HEK293 (cell line): ENCODE measurements around the gene STAG3.

Experiments used
- ATF2 ChIP-seq: fragments of 450-650 bp; formaldehyde crosslinking; IDR thresholded peaks from 2 replicates; pipeline ENCODE4 v1.5.1; 2016; ENCODE audit warnings: missing biosample characterization, missing genetic modification characterization, low read depth
- CTCF ChIP-seq: fragments of 450-650 bp; formaldehyde crosslinking; IDR thresholded peaks from 2 replicates; pipeline ENCODE4 v1.5.1; 2016; ENCODE audit warnings: missing biosample characterization, missing genetic modification characterization
- FEZF1 ChIP-seq: fragments of 450-650 bp; formaldehyde crosslinking; IDR thresholded peaks from 2 replicates; pipeline ENCODE4 v1.5.1; 2016; ENCODE audit warnings: missing biosample characterization, missing genetic modification characterization
- GFI1B ChIP-seq: fragments of 450-650 bp; formaldehyde crosslinking; IDR thresholded peaks from 2 replicates; pipeline ENCODE4 v1.5.1; 2016; ENCODE audit warnings: missing biosample characterization, missing genetic modification characterization
- GLIS1 ChIP-seq: fragments of 450-650 bp; formaldehyde crosslinking; IDR thresholded peaks from 2 replicates; pipeline ENCODE4 v1.5.1; 2016; ENCODE audit warnings: missing biosample characterization, missing genetic modification characterization
- IKZF3 ChIP-seq: fragments of 450-650 bp; IDR thresholded peaks from 2 replicates; pipeline ENCODE4 v1.5.0; 2018; ENCODE audit warnings: missing biosample characterization, mild to moderate bottlenecking, missing genetic modification characterization, moderate library complexity
- KLF1 ChIP-seq: fragments of 450-650 bp; formaldehyde crosslinking; IDR thresholded peaks from 2 replicates; pipeline ENCODE4 v1.5.1; 2016; ENCODE audit warnings: missing biosample characterization, missing genetic modification characterization
- KLF8 ChIP-seq: fragments of 450-650 bp; formaldehyde crosslinking; IDR thresholded peaks from 2 replicates; pipeline ENCODE4 v1.5.1; 2016; ENCODE audit warnings: missing biosample characterization, missing genetic modification characterization
- SALL2 ChIP-seq: fragments of 450-650 bp; formaldehyde crosslinking; IDR thresholded peaks from 2 replicates; pipeline ENCODE4 v1.5.0; 2017; ENCODE audit warnings: missing biosample characterization, mild to moderate bottlenecking, missing genetic modification characterization, borderline replicate concordance
- SCRT2 ChIP-seq: fragments of 450-650 bp; formaldehyde crosslinking; IDR thresholded peaks from 2 replicates; pipeline ENCODE4 v1.5.1; 2016; ENCODE audit warnings: missing biosample characterization, missing genetic modification characterization
- WT1 ChIP-seq: fragments of 450-650 bp; formaldehyde crosslinking; IDR thresholded peaks from 2 replicates; pipeline ENCODE4 v1.5.1; 2016; ENCODE audit warnings: missing biosample characterization, missing genetic modification characterization
- YY1 ChIP-seq: fragments of 450-650 bp; formaldehyde crosslinking; IDR thresholded peaks from 2 replicates; pipeline ENCODE4 v1.5.1; 2018; ENCODE audit warnings: missing biosample characterization, missing genetic modification characterization
- ZFP41 ChIP-seq: fragments of 450-650 bp; formaldehyde crosslinking; IDR thresholded peaks from 2 replicates; pipeline ENCODE4 v1.5.1; 2016; ENCODE audit warnings: missing biosample characterization, missing genetic modification characterization, borderline replicate concordance
- ZNF121 ChIP-seq: fragments of 450-650 bp; formaldehyde crosslinking; IDR thresholded peaks from 2 replicates; pipeline ENCODE4 v1.5.1; 2016; ENCODE audit warnings: missing biosample characterization, missing genetic modification characterization
- ZNF133 ChIP-seq: fragments of 450-650 bp; formaldehyde crosslinking; IDR thresholded peaks from 2 replicates; pipeline ENCODE4 v1.5.1; 2016; ENCODE audit warnings: missing biosample characterization, missing genetic modification characterization
- ZNF140 ChIP-seq: fragments of 450-650 bp; formaldehyde crosslinking; IDR thresholded peaks from 2 replicates; pipeline ENCODE4 v1.5.1; 2016; ENCODE audit warnings: missing biosample characterization, missing genetic modification characterization
- ZNF174 ChIP-seq: fragments of 450-650 bp; formaldehyde crosslinking; IDR thresholded peaks from 2 replicates; pipeline ENCODE4 v1.5.0; 2017; ENCODE audit warnings: missing biosample characterization, mild to moderate bottlenecking, missing genetic modification characterization
- ZNF184 ChIP-seq: fragments of 450-650 bp; IDR thresholded peaks from 2 replicates; pipeline ENCODE4 v1.5.1; 2018; ENCODE audit warnings: missing biosample characterization, mild to moderate bottlenecking, missing genetic modification characterization
- ZNF202 ChIP-seq: fragments of 450-650 bp; formaldehyde crosslinking; IDR thresholded peaks from 2 replicates; pipeline ENCODE4 v1.5.1; 2016; ENCODE audit warnings: missing biosample characterization, missing genetic modification characterization, borderline replicate concordance
- ZNF239 ChIP-seq: fragments of 450-650 bp; formaldehyde crosslinking; IDR thresholded peaks from 2 replicates; pipeline ENCODE4 v1.5.1; 2016; ENCODE audit warnings: missing biosample characterization, missing genetic modification characterization
- ZNF416 ChIP-seq: fragments of 450-650 bp; formaldehyde crosslinking; IDR thresholded peaks from 2 replicates; pipeline ENCODE4 v1.5.1; 2016; ENCODE audit warnings: missing biosample characterization, missing genetic modification characterization
- ZNF549 ChIP-seq: fragments of 450-650 bp; IDR thresholded peaks from 2 replicates; pipeline ENCODE4 v1.5.1; 2018; ENCODE audit warnings: missing biosample characterization, missing genetic modification characterization, mild to moderate bottlenecking, inconsistent platforms, moderate library complexity
- ZNF580 ChIP-seq: fragments of 450-650 bp; formaldehyde crosslinking; IDR thresholded peaks from 2 replicates; pipeline ENCODE4 v1.5.1; 2016; ENCODE audit warnings: missing biosample characterization, missing genetic modification characterization
- ZNF664 ChIP-seq: fragments of 450-650 bp; formaldehyde crosslinking; IDR thresholded peaks from 2 replicates; pipeline ENCODE4 v1.5.1; 2016; ENCODE audit warnings: missing biosample characterization, missing genetic modification characterization
- ZNF830 ChIP-seq: fragments of 450-650 bp; IDR thresholded peaks from 2 replicates; pipeline ENCODE4 v1.5.0; 2018; ENCODE audit warnings: missing biosample characterization, missing genetic modification characterization, low read depth, mild to moderate bottlenecking, moderate library complexity
- TF ChIP-seq, protein P1 (sequence below): fragments of 450-650 bp; formaldehyde crosslinking; IDR thresholded peaks from 2 replicates; pipeline ENCODE4 v1.5.1; 2016; ENCODE audit warnings: missing biosample characterization, missing genetic modification characterization
- TF ChIP-seq, protein P2 (sequence below): IDR thresholded peaks from 2 replicates; pipeline ENCODE4 v1.6.1; 2011; ENCODE audit warnings: mild to moderate bottlenecking, low read depth, low read length, borderline replicate concordance
- TF ChIP-seq, protein P3 (sequence below): fragments of 450-650 bp; formaldehyde crosslinking; IDR thresholded peaks from 2 replicates; pipeline ENCODE4 v1.5.1; 2017; ENCODE audit warnings: missing biosample characterization, missing genetic modification characterization
- TF ChIP-seq, protein P4 (sequence below): fragments of 450-650 bp; formaldehyde crosslinking; IDR thresholded peaks from 2 replicates; pipeline ENCODE4 v1.5.0; 2017; ENCODE audit warnings: missing biosample characterization, missing genetic modification characterization, borderline replicate concordance
- TF ChIP-seq, protein P5 (sequence below): fragments of 450-650 bp; formaldehyde crosslinking; IDR thresholded peaks from 2 replicates; pipeline ENCODE4 v1.5.1; 2016; ENCODE audit warnings: missing biosample characterization, missing genetic modification characterization

STAG3 gene

GRCh38 chr7:100167912-100168323 lies 9.8 kb upstream of the STAG3 start (continued):
- TF ChIP-seq SCRT2 (tag by site-specific recombination) (no peak), ZNF184 (tag by site-specific recombination) (no peak), ZNF664 (tag by site-specific recombination) (no peak), ZFP41 (no peak), FEZF1 (no peak), SALL2 (tag by site-specific recombination) (no peak), GLIS1 (tag by site-specific recombination) (peak; percentile 54), ZNF549 (no peak), KLF8 (tag by site-specific recombination) (peak; percentile 85), IKZF3 (tag by site-specific recombination) (no peak), GFI1B (tag by site-specific recombination) (no peak), ZNF580 (tag by site-specific recombination) (no peak), ZNF133 (tag by site-specific recombination) (no peak), YY1 (tag by site-specific recombination) (no peak), CTCF (no peak), ZNF140 (no peak), ZNF174 (tag by site-specific recombination) (no peak), ZNF121 (tag by site-specific recombination) (no peak), ZNF830 (tag by site-specific recombination) (no peak), ATF2 (no peak), WT1 (tag by site-specific recombination) (no peak), ZNF202 (tag by site-specific recombination) (no peak), ZNF416 (no peak), ZNF239 (tag by site-specific recombination) (no peak), KLF1 (tag by site-specific recombination) (peak; percentile 83)
- TF ChIP-seq, protein P1, sequence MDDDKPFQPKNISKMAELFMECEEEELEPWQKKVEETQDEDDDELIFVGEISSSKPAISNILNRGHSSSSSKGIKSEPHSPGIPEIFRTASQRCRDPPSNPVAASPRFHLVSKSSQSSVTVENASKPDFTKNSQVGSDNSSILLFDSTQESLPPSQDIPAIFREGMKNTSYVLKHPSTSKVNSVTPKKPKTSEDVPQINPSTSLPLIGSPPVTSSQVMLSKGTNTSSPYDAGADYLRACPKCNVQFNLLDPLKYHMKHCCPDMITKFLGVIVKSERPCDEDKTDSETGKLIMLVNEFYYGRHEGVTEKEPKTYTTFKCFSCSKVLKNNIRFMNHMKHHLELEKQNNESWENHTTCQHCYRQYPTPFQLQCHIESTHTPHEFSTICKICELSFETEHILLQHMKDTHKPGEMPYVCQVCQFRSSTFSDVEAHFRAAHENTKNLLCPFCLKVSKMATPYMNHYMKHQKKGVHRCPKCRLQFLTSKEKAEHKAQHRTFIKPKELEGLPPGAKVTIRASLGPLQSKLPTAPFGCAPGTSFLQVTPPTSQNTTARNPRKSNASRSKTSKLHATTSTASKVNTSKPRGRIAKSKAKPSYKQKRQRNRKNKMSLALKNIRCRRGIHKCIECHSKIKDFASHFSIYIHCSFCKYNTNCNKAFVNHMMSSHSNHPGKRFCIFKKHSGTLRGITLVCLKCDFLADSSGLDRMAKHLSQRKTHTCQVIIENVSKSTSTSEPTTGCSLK (tag by site-specific recombination), result no peak
- TF ChIP-seq, protein P2, sequence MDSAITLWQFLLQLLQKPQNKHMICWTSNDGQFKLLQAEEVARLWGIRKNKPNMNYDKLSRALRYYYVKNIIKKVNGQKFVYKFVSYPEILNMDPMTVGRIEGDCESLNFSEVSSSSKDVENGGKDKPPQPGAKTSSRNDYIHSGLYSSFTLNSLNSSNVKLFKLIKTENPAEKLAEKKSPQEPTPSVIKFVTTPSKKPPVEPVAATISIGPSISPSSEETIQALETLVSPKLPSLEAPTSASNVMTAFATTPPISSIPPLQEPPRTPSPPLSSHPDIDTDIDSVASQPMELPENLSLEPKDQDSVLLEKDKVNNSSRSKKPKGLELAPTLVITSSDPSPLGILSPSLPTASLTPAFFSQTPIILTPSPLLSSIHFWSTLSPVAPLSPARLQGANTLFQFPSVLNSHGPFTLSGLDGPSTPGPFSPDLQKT, result no peak
- TF ChIP-seq, protein P3, sequence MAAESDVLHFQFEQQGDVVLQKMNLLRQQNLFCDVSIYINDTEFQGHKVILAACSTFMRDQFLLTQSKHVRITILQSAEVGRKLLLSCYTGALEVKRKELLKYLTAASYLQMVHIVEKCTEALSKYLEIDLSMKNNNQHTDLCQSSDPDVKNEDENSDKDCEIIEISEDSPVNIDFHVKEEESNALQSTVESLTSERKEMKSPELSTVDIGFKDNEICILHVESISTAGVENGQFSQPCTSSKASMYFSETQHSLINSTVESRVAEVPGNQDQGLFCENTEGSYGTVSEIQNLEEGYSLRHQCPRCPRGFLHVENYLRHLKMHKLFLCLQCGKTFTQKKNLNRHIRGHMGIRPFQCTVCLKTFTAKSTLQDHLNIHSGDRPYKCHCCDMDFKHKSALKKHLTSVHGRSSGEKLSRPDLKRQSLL (tag by site-specific recombination), result no peak
- TF ChIP-seq, protein P4, sequence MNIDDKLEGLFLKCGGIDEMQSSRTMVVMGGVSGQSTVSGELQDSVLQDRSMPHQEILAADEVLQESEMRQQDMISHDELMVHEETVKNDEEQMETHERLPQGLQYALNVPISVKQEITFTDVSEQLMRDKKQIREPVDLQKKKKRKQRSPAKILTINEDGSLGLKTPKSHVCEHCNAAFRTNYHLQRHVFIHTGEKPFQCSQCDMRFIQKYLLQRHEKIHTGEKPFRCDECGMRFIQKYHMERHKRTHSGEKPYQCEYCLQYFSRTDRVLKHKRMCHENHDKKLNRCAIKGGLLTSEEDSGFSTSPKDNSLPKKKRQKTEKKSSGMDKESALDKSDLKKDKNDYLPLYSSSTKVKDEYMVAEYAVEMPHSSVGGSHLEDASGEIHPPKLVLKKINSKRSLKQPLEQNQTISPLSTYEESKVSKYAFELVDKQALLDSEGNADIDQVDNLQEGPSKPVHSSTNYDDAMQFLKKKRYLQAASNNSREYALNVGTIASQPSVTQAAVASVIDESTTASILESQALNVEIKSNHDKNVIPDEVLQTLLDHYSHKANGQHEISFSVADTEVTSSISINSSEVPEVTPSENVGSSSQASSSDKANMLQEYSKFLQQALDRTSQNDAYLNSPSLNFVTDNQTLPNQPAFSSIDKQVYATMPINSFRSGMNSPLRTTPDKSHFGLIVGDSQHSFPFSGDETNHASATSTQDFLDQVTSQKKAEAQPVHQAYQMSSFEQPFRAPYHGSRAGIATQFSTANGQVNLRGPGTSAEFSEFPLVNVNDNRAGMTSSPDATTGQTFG (tag by site-specific recombination), result no peak
- TF ChIP-seq, protein P5, sequence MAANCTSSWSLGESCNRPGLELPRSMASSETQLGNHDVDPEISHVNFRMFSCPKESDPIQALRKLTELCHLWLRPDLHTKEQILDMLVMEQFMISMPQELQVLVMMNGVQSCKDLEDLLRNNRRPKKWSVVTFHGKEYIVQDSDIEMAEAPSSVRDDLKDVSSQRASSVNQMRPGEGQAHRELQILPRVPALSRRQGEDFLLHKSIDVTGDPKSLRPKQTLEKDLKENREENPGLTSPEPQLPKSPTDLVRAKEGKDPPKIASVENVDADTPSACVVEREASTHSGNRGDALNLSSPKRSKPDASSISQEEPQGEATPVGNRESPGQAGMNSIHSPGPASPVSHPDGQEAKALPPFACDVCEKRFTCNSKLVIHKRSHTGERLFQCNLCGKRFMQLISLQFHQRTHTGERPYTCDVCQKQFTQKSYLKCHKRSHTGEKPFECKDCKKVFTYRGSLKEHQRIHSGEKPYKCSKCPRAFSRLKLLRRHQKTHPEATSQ (tag by site-specific recombination), result no peak
